Sigmoid colon (tissue), 4 donors: ENCODE results near the gene RPL4.

ENCODE experiments used
- CTCF ChIP-seq, 4 experiments: fragments of 450-650 bp in 3 of 4; fragments of 200-600 bp in 1 of 4; IDR thresholded peaks; one replicate each; pipeline ENCODE4 v1.5.1; 2016 to 2019; ENCODE audit warnings: antibody characterized with exemption in 4 of 4, mild to moderate bottlenecking in 3 of 4, moderate library complexity in 2 of 4
- EP300 ChIP-seq, 4 donors: sonication (generic); formaldehyde crosslinking; IDR thresholded peaks; one replicate each; pipeline ENCODE4 v1.6.1; 2017; ENCODE audit warnings: antibody characterized with exemption in 4 of 4
- POLR2A ChIP-seq, 2 donors: fragments of 450-650 bp; IDR thresholded peaks; one replicate each; pipeline ENCODE4 v1.6.1; 2016; ENCODE audit warnings: antibody characterized with exemption in 2 of 2, mild to moderate bottlenecking in 2 of 2, moderate library complexity in 2 of 2
- POLR2AphosphoS5 ChIP-seq, 4 donors: sonication (generic); formaldehyde crosslinking; IDR thresholded peaks; one replicate each; pipeline ENCODE4 v1.6.1; 2017; ENCODE audit warnings: antibody characterized with exemption in 4 of 4

- no peak for TF ChIP-seq CTCF (IDR thresholded peaks at IDR 0.05)
- no peak for TF ChIP-seq POLR2A (IDR thresholded peaks at IDR 0.05)
- TF ChIP-seq POLR2AphosphoS5 (IDR thresholded peaks at IDR 0.05) = no peak
- TF ChIP-seq EP300 (IDR thresholded peaks at IDR 0.05) = no peak
Observed at GRCh38 chr15:66486887-66487286, 17.8 kb downstream of the RPL4 start.
